ENCODE data around the gene CDH13.

Gene CDH13

GRCh38 chr16:82668094-82668493, 41.3 kb downstream of the CDH13 start:
- H3K27me3 Mint-ChIP-seq (ENCODE audit: low read depth, poor library complexity): peaks cover 7% of the 10 kb centered on the region
- TF ChIP-seq CTCF (IDR thresholded peaks at IDR 0.05): no peak
- no peak for DNase-seq
- H3K27ac Mint-ChIP-seq: no peak overlapping the region
- H3K36me3 Mint-ChIP-seq (ENCODE audit: low read depth): no peaks in the 10 kb centered on the region
- no peak overlapping the region for H3K4me3 Mint-ChIP-seq
- no peaks in the 10 kb centered on the region for H3K9me3 Mint-ChIP-seq
- peaks cover 7% of the 10 kb centered on the region for H3K4me1 Mint-ChIP-seq

GRCh38 chr16:82671741-82672140, 45.0 kb downstream of the CDH13 start:
- no peak overlapping the region for H3K27ac Mint-ChIP-seq
- H3K9me3 Mint-ChIP-seq: no peaks in the 10 kb centered on the region
- peaks cover 4% of the 10 kb centered on the region for H3K27me3 Mint-ChIP-seq (ENCODE audit: low read depth, poor library complexity)
- H3K36me3 Mint-ChIP-seq (ENCODE audit: low read depth): no peaks in the 10 kb centered on the region
- DNase-seq: no peak
- H3K4me1 Mint-ChIP-seq: no peaks in the 10 kb centered on the region
- TF ChIP-seq CTCF (IDR thresholded peaks at IDR 0.05): peak; percentile 19
- H3K4me3 Mint-ChIP-seq: no peak overlapping the region

- H3K4me3 Mint-ChIP-seq: no peak overlapping the region
- no peaks in the 10 kb centered on the region for H3K36me3 Mint-ChIP-seq (ENCODE audit: low read depth)
- H3K27me3 Mint-ChIP-seq (ENCODE audit: low read depth, poor library complexity): peaks cover 4% of the 10 kb centered on the region
Measured at GRCh38 chr16:82672676-82673075, 45.9 kb downstream of the CDH13 start.

GRCh38 chr16:82675300-82675699, 48.5 kb downstream of the CDH13 start:
- Mint-ChIP-seq H3K9me3 (no peaks in the 10 kb centered on the region), H3K4me3 (no peak overlapping the region), H3K36me3 (ENCODE audit: low read depth) (no peaks in the 10 kb centered on the region), H3K27me3 (ENCODE audit: low read depth, poor library complexity) (no peaks in the 10 kb centered on the region), H3K27ac (no peak overlapping the region), H3K4me1 (no peaks in the 10 kb centered on the region)
- TF ChIP-seq CTCF (IDR thresholded peaks at IDR 0.05): no peak
- DNase-seq: no peak

More at GRCh38 chr16:82672676-82673075, 45.9 kb downstream of the CDH13 start:
- Mint-ChIP-seq H3K4me1 (no peaks in the 10 kb centered on the region), H3K27ac (no peak overlapping the region), H3K9me3 (no peaks in the 10 kb centered on the region)
- no peak for DNase-seq
- no peak for TF ChIP-seq CTCF (IDR thresholded peaks at IDR 0.05)

GRCh38 chr16:82681592-82681991, 54.8 kb downstream of the CDH13 start:
- no peak for TF ChIP-seq CTCF (IDR thresholded peaks at IDR 0.05)
- Mint-ChIP-seq H3K36me3 (ENCODE audit: low read depth) (no peaks in the 10 kb centered on the region), H3K27ac (no peak overlapping the region), H3K9me3 (no peaks in the 10 kb centered on the region), H3K4me1 (peaks cover 12% of the 10 kb centered on the region), H3K27me3 (ENCODE audit: low read depth, poor library complexity) (peaks cover 6% of the 10 kb centered on the region), H3K4me3 (no peak overlapping the region)
- no peak for DNase-seq

GRCh38 chr16:82682767-82683166, 56.0 kb downstream of the CDH13 start:
- H3K4me3 Mint-ChIP-seq: no peak overlapping the region
- peaks cover 8% of the 10 kb centered on the region for H3K27me3 Mint-ChIP-seq (ENCODE audit: low read depth, poor library complexity)
- TF ChIP-seq CTCF (IDR thresholded peaks at IDR 0.05): no peak
- H3K36me3 Mint-ChIP-seq (ENCODE audit: low read depth): no peaks in the 10 kb centered on the region
- H3K9me3 Mint-ChIP-seq: no peaks in the 10 kb centered on the region
- no peak overlapping the region for H3K27ac Mint-ChIP-seq
- no peak for DNase-seq
- H3K4me1 Mint-ChIP-seq: peaks cover 24% of the 10 kb centered on the region

Measured in nephron progenitor cell (in vitro differentiated cells).